NCI-H774 (cell line): Measurements from ENCODE around the gene SLC7A7.
A peak's percentile ranks its signal among the peaks of the same experiment; 100 is the strongest.
"Not testable (repeated sequence)": the region's sequence is repeated elsewhere in the genome, so short reads cannot be mapped to it uniquely, and the experiment has no call there.

Experiments
- DNase-seq: peaks from one replicate; lab custom pipeline; 2025; lab: John Stamatoyannopoulos, UW

The SLC7A7 gene

GRCh38 chr14:22786685-22787084 lies 28.6 kb downstream of the SLC7A7 start:
- DNase-seq: no peak

- DNase-seq: no peak
These were observed 33.8 kb downstream of the SLC7A7 start for GRCh38 chr14:22781301-22781991.

GRCh38 chr14:22780941-22781300 lies 34.3 kb downstream of the SLC7A7 start:
- no peak for DNase-seq

GRCh38 chr14:22780105-22780679 lies 35.0 kb downstream of the SLC7A7 start:
- DNase-seq: no peak

- no peak for DNase-seq
These were observed 37.2 kb downstream of the SLC7A7 start for GRCh38 chr14:22778084-22778483.

- DNase-seq: not testable (repeated sequence)
These were observed 38.4 kb downstream of the SLC7A7 start for GRCh38 chr14:22776849-22777248.

- no peak for DNase-seq
These were observed 39.0 kb downstream of the SLC7A7 start for GRCh38 chr14:22776215-22776614.

GRCh38 chr14:22774011-22774706 lies 41.1 kb downstream of the SLC7A7 start:
- DNase-seq: no peak

- DNase-seq: no peak
These were observed 41.8 kb downstream of the SLC7A7 start for GRCh38 chr14:22773162-22774010.

GRCh38 chr14:22772725-22773124 lies 42.5 kb downstream of the SLC7A7 start:
- DNase-seq: no peak

GRCh38 chr14:22770481-22771187 lies 44.6 kb downstream of the SLC7A7 start:
- DNase-seq: no peak

- DNase-seq: no peak
These were observed 45.9 kb downstream of the SLC7A7 start for GRCh38 chr14:22769369-22769768.

- no peak for DNase-seq
These were observed 46.3 kb downstream of the SLC7A7 start for GRCh38 chr14:22768947-22769346.

GRCh38 chr14:22767323-22767589 lies 48.0 kb downstream of the SLC7A7 start:
- DNase-seq: no peak

- DNase-seq: peak; percentile 96
These were observed 48.5 kb downstream of the SLC7A7 start, which contains the start of gene OXA1L for GRCh38 chr14:22766457-22767322. Gene OXA1L, plus strand, starts transcription at chr14:22766688. Its CDS starts 14 bp downstream, at chr14:22766702.

- no peak for DNase-seq
These were observed 50.9 kb downstream of the SLC7A7 start for GRCh38 chr14:22764382-22764781.

- no peak for DNase-seq
These were observed 53.5 kb downstream of the SLC7A7 start for GRCh38 chr14:22761734-22762133.

- DNase-seq: not testable (repeated sequence)
These were observed 57.1 kb downstream of the SLC7A7 start for GRCh38 chr14:22757972-22758650.

- DNase-seq: no peak
These were observed 61.6 kb downstream of the SLC7A7 start for GRCh38 chr14:22753586-22753985.

- no peak for DNase-seq
These were observed 62.8 kb downstream of the SLC7A7 start for GRCh38 chr14:22752422-22752821.
